HepG2 (cell line): ENCODE results near the gene GLT1D1. TPM values are rescaled to one million over a fixed set of nuclear protein-coding genes. Genes with fewer than 3 reads are reported as not detected.

ENCODE experiments used
- ASH2L ChIP-seq: fragments of 300-600, 200-600 bp; sonication (generic); IDR thresholded peaks from 2 replicates; pipeline ENCODE4 v1.7.0; 2017; ENCODE audit warnings: low read depth, mild to moderate bottlenecking, moderate library complexity, mixed read lengths, low read length; ENCODE audit not compliant: insufficient read length
- BCL6 ChIP-seq: IDR thresholded peaks from 2 replicates; pipeline ENCODE4 v1.6.1; 2016; ENCODE audit warnings: missing genetic modification reagents, missing compliant biosample characterization
- ELF3 ChIP-seq: IDR thresholded peaks from 2 replicates; pipeline ENCODE4 v1.6.1; 2016; ENCODE audit warnings: missing genetic modification reagents, missing compliant biosample characterization
- GTF3A ChIP-seq: sonication (generic); formaldehyde crosslinking; conservative IDR thresholded peaks from 2 replicates; pipeline ENCODE4 v1.4.0; 2020; ENCODE audit warnings: mild to moderate bottlenecking, missing genetic modification reagents
- HDAC1 ChIP-seq: sonication (generic); formaldehyde crosslinking; IDR thresholded peaks from 2 replicates; pipeline ENCODE4 v1.5.1; 2020; ENCODE audit warnings: mild to moderate bottlenecking, missing genetic modification reagents
- JARID2 ChIP-seq: sonication (generic); formaldehyde crosslinking; IDR thresholded peaks from 2 replicates; pipeline ENCODE4 v1.8.1; 2023; ENCODE audit warnings: missing genetic modification reagents, inconsistent platforms; ENCODE audit not compliant: insufficient replicate concordance
- KLF15 ChIP-seq: sonication (generic); formaldehyde crosslinking; IDR thresholded peaks from 2 replicates; pipeline ENCODE4 v1.8.1; 2023; ENCODE audit warnings: borderline replicate concordance, mild to moderate bottlenecking, inconsistent platforms, missing genetic modification reagents, mixed read lengths
- MATR3 ChIP-seq: sonication (generic); formaldehyde crosslinking; IDR thresholded peaks from 2 replicates; pipeline ENCODE4 v1.4.0; 2020; ENCODE audit warnings: missing genetic modification reagents
- MED13 ChIP-seq: sonication (generic); formaldehyde crosslinking; IDR thresholded peaks from 2 replicates; pipeline ENCODE4 v1.5.0; 2020; ENCODE audit warnings: missing genetic modification reagents
- MYC ChIP-seq: sonication (generic); formaldehyde crosslinking; IDR thresholded peaks from 2 replicates; pipeline ENCODE4 v1.9.0; 2021; ENCODE audit warnings: missing genetic modification reagents, borderline replicate concordance
- NFIB ChIP-seq: sonication (generic); formaldehyde crosslinking; IDR thresholded peaks from 2 replicates; pipeline ENCODE4 v1.9.0; 2021; ENCODE audit warnings: missing genetic modification reagents, mild to moderate bottlenecking, borderline replicate concordance
- NR0B2 ChIP-seq: sonication (generic); formaldehyde crosslinking; IDR thresholded peaks from 2 replicates; pipeline ENCODE4 v1.4.0; 2020; ENCODE audit warnings: mild to moderate bottlenecking, missing genetic modification reagents
- PCBP2 ChIP-seq: fragments of 200-400 bp; formaldehyde crosslinking; optimal IDR thresholded peaks from 2 replicates; pipeline ENCODE3; 2018; ENCODE audit warnings: low read length, low read depth; ENCODE audit not compliant: poor library complexity, severe bottlenecking
- POLR2A ChIP-seq, 2 experiments: IDR thresholded peaks; 2 replicates each; pipeline ENCODE4 v1.6.1; 2011; ENCODE audit warnings: low read depth in 2 of 2, low read length in 2 of 2, mild to moderate bottlenecking in 1 of 2, moderate library complexity in 1 of 2; ENCODE audit not compliant: insufficient read depth in 1 of 2
- SRSF9 ChIP-seq: fragments of 200-400 bp; formaldehyde crosslinking; IDR thresholded peaks from 2 replicates; pipeline ENCODE4 v1.6.1; 2018; ENCODE audit warnings: borderline replicate concordance, mild to moderate bottlenecking, low read depth, low read length; ENCODE audit not compliant: insufficient read depth, poor library complexity, severe bottlenecking
- THYN1 ChIP-seq: sonication (generic); formaldehyde crosslinking; IDR thresholded peaks from 2 replicates; pipeline ENCODE4 v1.8.1; 2023; ENCODE audit warnings: low read depth, mild to moderate bottlenecking, moderate library complexity, missing genetic modification reagents, borderline replicate concordance
- ZMAT3 ChIP-seq: sonication (generic); formaldehyde crosslinking; conservative IDR thresholded peaks from 2 replicates; pipeline ENCODE4 v1.7.0; 2021; ENCODE audit warnings: missing genetic modification reagents
- ZNF496 ChIP-seq: sonication (generic); formaldehyde crosslinking; IDR thresholded peaks from 2 replicates; pipeline ENCODE4 v1.8.1; 2023; ENCODE audit warnings: mild to moderate bottlenecking, moderate library complexity, missing genetic modification reagents; ENCODE audit not compliant: insufficient replicate concordance
- ZNF703 ChIP-seq: sonication (generic); formaldehyde crosslinking; IDR thresholded peaks from 2 replicates; pipeline ENCODE4 v1.5.1; 2020; ENCODE audit warnings: missing genetic modification reagents, mild to moderate bottlenecking, moderate library complexity, borderline replicate concordance
- polyA plus RNA-seq, 8 experiments: library from polyadenylated mRNA; depleted of rRNA in 3 of 8; stranded (reverse) in 7 of 8; unstranded in 1 of 8; fragments of >200 nt; fragmentation: Illumina TruSeq in 4 of 8; extraction: Trizol in 4 of 8; gene quantifications; 2 replicates each; pipeline versions ENCODE4 v1.2.1 to v1.2.3, GENCODE V29; 2011 to 2016; ENCODE audit warnings: low read depth in 4 of 8, missing spikeins in 1 of 8, mixed read lengths in 1 of 8; ENCODE audit not compliant: insufficient read depth in 1 of 8
- total RNA-seq, 5 experiments: library from RNA; depleted of rRNA; stranded (reverse); fragments of >200 nt; fragmentation: Illumina TruSeq; extraction: Trizol; gene quantifications; 2 replicates each; pipeline ENCODE4 v1.2.3, GENCODE V29; 2016; ENCODE audit warnings: low read depth in 1 of 5
- TF ChIP-seq, protein P1 (sequence below): sonication (generic); formaldehyde crosslinking; IDR thresholded peaks from 2 replicates; pipeline ENCODE4 v1.4.0; 2020; ENCODE audit warnings: mild to moderate bottlenecking, missing genetic modification reagents
- TF ChIP-seq, protein P2 (sequence below): sonication (generic); formaldehyde crosslinking; conservative IDR thresholded peaks from 2 replicates; pipeline ENCODE4 v1.8.0; 2022; ENCODE audit warnings: missing genetic modification reagents
- TF ChIP-seq, protein P3 (sequence below): IDR thresholded peaks from 2 replicates; pipeline ENCODE4 v1.6.1; 2016
- TF ChIP-seq, protein P4 (sequence below): sonication (generic); formaldehyde crosslinking; IDR thresholded peaks from 2 replicates; pipeline ENCODE4 v1.4.0; 2020; ENCODE audit warnings: missing genetic modification reagents

The GLT1D1 gene
- total and polyA plus RNA-seq, 2 of the 13 experiments (the other 11 are each of a cell fraction or from before 2014, with no cell fraction given) = 0.09 to 0.17 TPM

GRCh38 chr12:128823916-128824839 lies 29.1 kb upstream of the GLT1D1 start, which contains the start of gene SLC15A4 (continued):
- TF ChIP-seq, protein P1, sequence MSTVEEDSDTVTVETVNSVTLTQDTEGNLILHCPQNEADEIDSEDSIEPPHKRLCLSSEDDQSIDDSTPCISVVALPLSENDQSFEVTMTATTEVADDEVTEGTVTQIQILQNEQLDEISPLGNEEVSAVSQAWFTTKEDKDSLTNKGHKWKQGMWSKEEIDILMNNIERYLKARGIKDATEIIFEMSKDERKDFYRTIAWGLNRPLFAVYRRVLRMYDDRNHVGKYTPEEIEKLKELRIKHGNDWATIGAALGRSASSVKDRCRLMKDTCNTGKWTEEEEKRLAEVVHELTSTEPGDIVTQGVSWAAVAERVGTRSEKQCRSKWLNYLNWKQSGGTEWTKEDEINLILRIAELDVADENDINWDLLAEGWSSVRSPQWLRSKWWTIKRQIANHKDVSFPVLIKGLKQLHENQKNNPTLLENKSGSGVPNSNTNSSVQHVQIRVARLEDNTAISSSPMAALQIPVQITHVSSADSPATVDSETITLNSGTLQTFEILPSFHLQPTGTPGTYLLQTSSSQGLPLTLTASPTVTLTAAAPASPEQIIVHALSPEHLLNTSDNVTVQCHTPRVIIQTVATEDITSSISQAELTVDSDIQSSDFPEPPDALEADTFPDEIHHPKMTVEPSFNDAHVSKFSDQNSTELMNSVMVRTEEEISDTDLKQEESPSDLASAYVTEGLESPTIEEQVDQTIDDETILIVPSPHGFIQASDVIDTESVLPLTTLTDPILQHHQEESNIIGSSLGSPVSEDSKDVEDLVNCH (CRISPR knock-in tag) = no peak
- TF ChIP-seq POLR2A (IDR thresholded peaks at IDR 0.05; ENCODE audit: insufficient read depth in 1 of 2, low read depth in 2 of 2, low read length in 2 of 2) = peak; percentile 93 to 95
- no peak; the same call in 1 of the 2 replicates for TF ChIP-seq BCL6 (CRISPR knock-in tag)
- 0 out of 2 replicates have a peak, but pooled peaks have one; percentile 80 for TF ChIP-seq ZNF703 (CRISPR knock-in tag)
- TF ChIP-seq PCBP2 = no peak
- TF ChIP-seq SRSF9 = no peak
- TF ChIP-seq HDAC1 (CRISPR knock-in tag) = peak; percentile 72
- peak; percentile 59 for TF ChIP-seq ELF3 (CRISPR knock-in tag)
- TF ChIP-seq KLF15 (CRISPR knock-in tag) = peak; percentile 46; the same call in 1 of the 2 replicates
- TF ChIP-seq NFIB = no peak
- 0 out of 2 replicates have a peak, but pooled peaks have one; percentile 40 for TF ChIP-seq NR0B2 (CRISPR knock-in tag)
- TF ChIP-seq MED13 = no peak
- TF ChIP-seq ZNF496 (CRISPR knock-in tag) = no peak
- no peak for TF ChIP-seq MATR3 (CRISPR knock-in tag)
- peak; percentile 75; the same call in 1 of the 2 replicates for TF ChIP-seq ZMAT3 (CRISPR knock-in tag)
- TF ChIP-seq, protein P2, sequence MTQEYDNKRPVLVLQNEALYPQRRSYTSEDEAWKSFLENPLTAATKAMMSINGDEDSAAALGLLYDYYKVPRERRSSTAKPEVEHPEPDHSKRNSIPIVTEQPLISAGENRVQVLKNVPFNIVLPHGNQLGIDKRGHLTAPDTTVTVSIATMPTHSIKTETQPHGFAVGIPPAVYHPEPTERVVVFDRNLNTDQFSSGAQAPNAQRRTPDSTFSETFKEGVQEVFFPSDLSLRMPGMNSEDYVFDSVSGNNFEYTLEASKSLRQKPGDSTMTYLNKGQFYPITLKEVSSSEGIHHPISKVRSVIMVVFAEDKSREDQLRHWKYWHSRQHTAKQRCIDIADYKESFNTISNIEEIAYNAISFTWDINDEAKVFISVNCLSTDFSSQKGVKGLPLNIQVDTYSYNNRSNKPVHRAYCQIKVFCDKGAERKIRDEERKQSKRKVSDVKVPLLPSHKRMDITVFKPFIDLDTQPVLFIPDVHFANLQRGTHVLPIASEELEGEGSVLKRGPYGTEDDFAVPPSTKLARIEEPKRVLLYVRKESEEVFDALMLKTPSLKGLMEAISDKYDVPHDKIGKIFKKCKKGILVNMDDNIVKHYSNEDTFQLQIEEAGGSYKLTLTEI = no peak
- TF ChIP-seq MYC (CRISPR knock-in tag) = peak; percentile 74
- no peak for TF ChIP-seq JARID2 (CRISPR knock-in tag)
- TF ChIP-seq, protein P3, sequence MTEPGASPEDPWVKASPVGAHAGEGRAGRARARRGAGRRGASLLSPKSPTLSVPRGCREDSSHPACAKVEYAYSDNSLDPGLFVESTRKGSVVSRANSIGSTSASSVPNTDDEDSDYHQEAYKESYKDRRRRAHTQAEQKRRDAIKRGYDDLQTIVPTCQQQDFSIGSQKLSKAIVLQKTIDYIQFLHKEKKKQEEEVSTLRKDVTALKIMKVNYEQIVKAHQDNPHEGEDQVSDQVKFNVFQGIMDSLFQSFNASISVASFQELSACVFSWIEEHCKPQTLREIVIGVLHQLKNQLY = 0 out of 2 replicates have a peak, but pooled peaks have one; percentile 19
- TF ChIP-seq, protein P4, sequence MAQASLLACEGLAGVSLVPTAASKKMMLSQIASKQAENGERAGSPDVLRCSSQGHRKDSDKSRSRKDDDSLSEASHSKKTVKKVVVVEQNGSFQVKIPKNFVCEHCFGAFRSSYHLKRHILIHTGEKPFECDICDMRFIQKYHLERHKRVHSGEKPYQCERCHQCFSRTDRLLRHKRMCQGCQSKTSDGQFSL (CRISPR knock-in tag) = no peak
- no peak for TF ChIP-seq GTF3A
- TF ChIP-seq ASH2L = no peak
- no peak for TF ChIP-seq THYN1 (CRISPR knock-in tag)
